Karpas-422 (cell line): Measurements from ENCODE around the gene RAB44. TPM values are rescaled to one million over a fixed set of nuclear protein-coding genes. Genes with fewer than 3 reads are reported as not detected.

Experiments
- DNase-seq: peaks from one replicate; pipeline ENCODE4 v3.0.0-alpha.2; 2015
- H2AFZ ChIP-seq: fragments of 200-600 bp; sonication (generic); 2 replicates; pipeline ENCODE4 v1.6.1; 2014; ENCODE audit warnings: antibody characterized with exemption, low read length, mixed read lengths
- H3K27ac ChIP-seq: fragments of 200-600 bp; sonication (generic); 2 replicates; pipeline ENCODE4 v1.5.1; 2014; ENCODE audit warnings: mild to moderate bottlenecking, low read length, moderate library complexity
- H3K27me3 ChIP-seq: fragments of 200-600 bp; sonication (generic); 2 replicates; pipeline ENCODE4 v1.6.1; 2014; ENCODE audit warnings: low read length, mixed read lengths
- H3K36me3 ChIP-seq: fragments of 200-600 bp; sonication (generic); 2 replicates; pipeline ENCODE4 v1.6.1; 2014; ENCODE audit warnings: low read length, mixed read lengths; ENCODE audit not compliant: insufficient read depth
- H3K4me1 ChIP-seq: fragments of 200-600 bp; sonication (generic); 2 replicates; pipeline ENCODE4 v1.6.1; 2014; ENCODE audit warnings: mild to moderate bottlenecking, low read length, mixed read lengths
- H3K4me2 ChIP-seq: fragments of 200-600 bp; sonication (generic); 2 replicates; pipeline ENCODE4 v1.6.1; 2014; ENCODE audit warnings: low read length, low read depth, mild to moderate bottlenecking; ENCODE audit not compliant: poor library complexity, severe bottlenecking
- H3K4me3 ChIP-seq: fragments of 200-600 bp; sonication (generic); 2 replicates; pipeline ENCODE4 v1.5.1; 2014; ENCODE audit warnings: mild to moderate bottlenecking, antibody characterized with exemption, low read length, mixed read lengths
- H3K79me2 ChIP-seq: fragments of 200-600 bp; sonication (generic); 2 replicates; pipeline ENCODE4 v1.6.1; 2014; ENCODE audit warnings: mild to moderate bottlenecking, low read length, mixed read lengths
- H3K9ac ChIP-seq: fragments of 200-600 bp; sonication (generic); 2 replicates; pipeline ENCODE4 v1.6.0; 2014; ENCODE audit warnings: low read length
- H3K9me2 ChIP-seq: fragments of 200-600 bp; sonication (generic), shearing (Covaris generic); replicated peaks from 2 replicates; pipeline ENCODE4 v1.6.0; 2014; ENCODE audit warnings: mild to moderate bottlenecking, low read length, moderate library complexity; ENCODE audit not compliant: insufficient read depth
- H3K9me3 ChIP-seq: fragments of 300-700, 200-600 bp; sonication (generic); 2 replicates; pipeline ENCODE4 v1.6.1; 2014; ENCODE audit warnings: low read length, mixed read lengths
- H4K20me1 ChIP-seq: fragments of 200-600 bp; sonication (generic); 2 replicates; pipeline ENCODE4 v1.6.1; 2014; ENCODE audit warnings: mild to moderate bottlenecking, antibody characterized with exemption, low read length, low read depth; ENCODE audit not compliant: insufficient read depth
- total RNA-seq: library from RNA; depleted of rRNA; stranded (reverse); fragments of >200 nt; shearing (Covaris generic); gene quantifications from 2 replicates; pipeline ENCODE4 v1.2.3, GENCODE V29; 2014; ENCODE audit warnings: low replicate concordance

Gene RAB44
- total RNA-seq, 1 experiment from 2014 or later, result not detected

DNA sequence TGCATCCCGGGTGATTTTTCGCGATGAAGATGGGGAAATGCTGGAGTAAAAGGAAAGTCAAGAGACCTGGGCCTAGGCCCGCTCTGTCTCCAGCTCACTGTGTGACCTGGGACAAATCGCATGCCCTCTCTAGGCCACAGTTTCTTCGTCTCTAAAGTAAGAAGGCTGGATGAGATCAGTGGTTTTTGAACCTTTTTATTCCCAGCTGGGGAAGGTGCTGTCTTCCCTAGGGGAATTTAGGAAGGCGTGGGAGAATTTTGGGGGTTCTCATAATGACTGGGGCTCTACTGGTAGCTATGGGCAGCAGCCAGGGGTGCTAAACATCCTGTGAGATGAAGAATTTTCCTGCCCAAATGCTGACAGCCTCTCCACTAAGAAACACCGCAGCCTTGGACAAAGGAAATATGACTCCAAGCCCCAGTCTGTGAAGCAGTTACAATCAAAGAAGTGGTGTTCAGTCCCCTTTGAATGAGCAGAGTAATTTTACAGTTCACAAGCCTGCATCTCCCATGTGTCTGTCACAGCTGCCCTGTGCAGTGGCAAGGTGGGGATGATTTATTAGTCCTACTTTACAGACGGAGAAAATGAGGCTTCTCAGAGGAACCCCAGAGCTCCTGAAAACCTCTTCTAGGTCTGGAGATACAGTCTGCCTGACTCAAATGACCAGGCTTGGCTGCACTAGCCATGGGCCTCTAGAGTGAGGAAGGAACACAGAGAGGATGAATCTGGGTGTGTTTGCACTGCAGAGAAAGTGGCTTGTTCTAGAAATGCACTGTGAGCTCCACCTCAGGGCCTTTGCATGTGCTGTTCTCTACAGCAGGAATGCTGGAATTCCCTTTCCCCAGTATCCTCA is 57.2 kb downstream of the RAB44 start:
- Histone ChIP-seq H4K20me1 (no peaks in the 10 kb centered on the region), H3K4me3 (no peak overlapping the region), H3K4me2 (no peak overlapping the region), H2AFZ (no peak overlapping the region), H3K4me1 (peaks cover 65% of the 10 kb centered on the region), H3K27me3 (no peaks in the 10 kb centered on the region), H3K36me3 (no peaks in the 10 kb centered on the region), H3K9ac (no peak overlapping the region), H3K9me2 (no peaks in the 10 kb centered on the region), H3K9me3 (no peaks in the 10 kb centered on the region), H3K79me2 (no peaks in the 10 kb centered on the region), H3K27ac (no peak overlapping the region)
- DNase-seq, result no peak

DNA sequence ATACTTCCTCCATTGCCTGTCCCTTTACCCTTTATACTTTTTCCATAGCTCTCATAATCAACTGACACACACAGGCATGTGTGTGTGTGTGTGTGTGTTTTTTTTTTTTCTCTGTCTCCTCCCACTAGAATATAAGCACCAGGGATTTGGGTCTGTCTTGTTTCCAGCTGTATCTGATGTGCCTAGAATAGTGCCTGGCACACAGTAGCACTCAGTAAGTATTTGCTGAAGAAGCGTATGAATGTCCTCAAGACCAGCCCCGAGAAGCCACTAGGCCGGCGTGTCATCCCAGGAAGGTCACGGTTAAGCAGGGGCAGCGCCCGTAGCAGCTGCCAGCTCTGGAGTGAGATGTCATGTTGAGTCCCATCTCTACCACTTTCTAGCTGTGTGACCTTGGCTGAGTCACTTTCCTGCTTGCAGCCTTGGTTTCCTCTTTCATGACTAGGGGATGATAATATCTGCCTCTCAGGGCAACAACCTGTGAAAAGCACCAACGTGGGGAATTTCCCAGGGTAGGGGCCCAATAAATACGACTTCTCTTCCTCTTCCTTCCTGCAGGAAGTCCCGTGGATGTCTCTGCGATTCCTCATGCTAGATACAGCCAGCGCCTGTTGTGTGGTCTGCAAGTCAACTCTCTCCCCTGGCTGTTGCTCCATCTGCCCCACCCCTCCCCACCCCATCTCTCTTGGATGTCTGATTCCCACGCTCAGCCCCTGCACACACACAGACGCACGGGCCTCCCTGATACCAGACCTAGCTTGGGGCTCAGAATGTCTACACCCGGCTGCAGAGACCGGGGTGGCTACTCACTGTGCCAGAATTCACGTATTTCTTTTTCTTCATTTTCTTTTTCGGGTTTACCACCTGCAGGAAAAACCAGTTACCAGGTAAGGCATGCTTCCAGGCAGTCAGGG is 58.1 kb downstream of the RAB44 start:
- Histone ChIP-seq H3K9ac (no peak overlapping the region), H4K20me1 (no peaks in the 10 kb centered on the region), H3K27ac (no peak overlapping the region), H3K4me3 (no peak overlapping the region), H3K36me3 (no peaks in the 10 kb centered on the region), H3K9me2 (no peaks in the 10 kb centered on the region), H3K4me1 (peaks cover 65% of the 10 kb centered on the region), H3K27me3 (no peaks in the 10 kb centered on the region), H3K9me3 (no peaks in the 10 kb centered on the region), H2AFZ (no peak overlapping the region), H3K79me2 (no peaks in the 10 kb centered on the region), H3K4me2 (no peak overlapping the region)
- no peak for DNase-seq

DNA sequence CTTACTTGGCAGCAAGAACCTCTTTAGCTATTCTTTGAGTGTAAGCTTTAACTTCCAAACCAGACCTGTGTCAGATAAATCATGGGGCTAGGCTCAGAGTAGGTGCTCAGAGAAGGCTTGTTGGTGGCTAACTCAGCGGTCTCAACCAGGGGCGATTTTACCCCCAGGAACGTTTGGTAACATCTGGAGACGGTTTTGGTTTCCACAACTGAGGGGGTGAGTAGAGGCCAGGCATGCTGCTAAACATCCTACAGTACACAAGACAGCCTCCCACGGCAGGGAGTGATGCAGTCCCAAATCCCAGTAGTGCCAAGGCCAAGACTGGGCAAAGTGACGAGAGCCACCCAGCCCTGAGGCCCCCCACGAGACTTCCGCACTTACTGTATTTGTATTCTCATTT is 59.2 kb downstream of the RAB44 start:
- Histone ChIP-seq H3K4me2 (peak overlapping the region; percentile 59), H3K9ac (peak overlapping the region; percentile 22; the same call in 1 of the 2 replicates), H3K27me3 (no peaks in the 10 kb centered on the region), H3K79me2 (no peaks in the 10 kb centered on the region), H3K36me3 (no peaks in the 10 kb centered on the region), H4K20me1 (no peaks in the 10 kb centered on the region), H3K9me3 (no peaks in the 10 kb centered on the region), H2AFZ (no peak overlapping the region), H3K9me2 (no peaks in the 10 kb centered on the region), H3K4me3 (peak overlapping the region; percentile 38; the same call in 1 of the 2 replicates), H3K27ac (no peak overlapping the region), H3K4me1 (peaks cover 65% of the 10 kb centered on the region)
- DNase-seq, result no peak

DNA sequence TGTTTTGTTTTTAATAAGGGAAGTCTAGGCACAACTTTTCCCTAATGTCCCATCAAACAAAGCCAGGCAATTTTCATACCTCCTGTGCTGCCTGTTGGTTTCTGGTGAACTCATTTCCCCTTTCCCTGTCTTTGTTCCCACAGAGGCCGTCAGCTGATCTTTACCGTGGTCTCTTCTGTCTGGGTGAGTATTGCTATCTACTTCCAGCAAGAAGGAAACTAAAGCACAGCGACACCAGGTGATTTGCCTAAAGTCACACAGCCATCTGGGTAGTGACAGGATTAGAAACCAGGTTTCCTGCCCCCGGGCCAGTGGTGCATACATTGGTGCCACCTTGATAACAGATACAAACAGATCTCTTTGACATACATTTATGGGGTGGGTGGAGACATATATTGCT is 59.6 kb downstream of the RAB44 start:
- Histone ChIP-seq H3K4me2 (peak overlapping the region; percentile 59), H4K20me1 (no peaks in the 10 kb centered on the region), H3K27ac (no peak overlapping the region; the same call in 1 of the 2 replicates), H3K9me3 (no peaks in the 10 kb centered on the region), H3K4me1 (peaks cover 65% of the 10 kb centered on the region), H3K27me3 (no peaks in the 10 kb centered on the region), H3K9ac (peak overlapping the region; percentile 22; the same call in 1 of the 2 replicates), H3K4me3 (peak overlapping the region; percentile 38; the same call in 1 of the 2 replicates), H3K9me2 (no peaks in the 10 kb centered on the region), H3K36me3 (no peaks in the 10 kb centered on the region), H3K79me2 (no peaks in the 10 kb centered on the region), H2AFZ (no peak overlapping the region)
- peak; percentile 85 for DNase-seq

DNA sequence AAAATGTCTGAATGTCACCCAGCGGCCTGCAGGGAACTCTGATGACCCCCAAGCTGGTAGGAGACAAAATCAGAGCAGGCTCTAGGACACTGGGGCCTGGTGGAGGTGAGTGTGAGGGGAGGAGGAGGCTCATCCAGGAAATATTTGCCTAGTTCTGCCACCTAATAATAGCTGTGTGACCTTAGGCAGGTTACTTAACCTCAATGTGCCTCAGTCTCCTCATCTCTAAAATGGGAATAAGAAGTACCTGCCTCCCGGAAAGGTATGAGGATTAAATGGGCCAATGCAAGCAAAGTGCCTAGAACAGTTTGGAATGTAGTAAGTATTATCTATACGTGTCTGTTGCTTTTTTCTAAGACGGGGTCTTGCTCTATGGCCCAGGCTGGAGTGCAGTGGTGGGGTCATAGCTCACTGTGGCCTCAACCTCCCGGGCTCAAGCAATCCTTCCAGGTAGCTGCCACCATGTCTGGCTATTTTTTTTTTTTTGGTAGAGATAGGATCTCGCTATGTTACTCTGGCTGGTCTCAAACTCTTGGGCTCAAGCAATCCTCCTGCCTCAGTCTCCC is 60.4 kb downstream of the RAB44 start:
- H3K27ac ChIP-seq, result no peak overlapping the region
- no peaks in the 10 kb centered on the region for H3K27me3 ChIP-seq
- no peak for DNase-seq
- H3K4me3 ChIP-seq, result no peak overlapping the region
- no peaks in the 10 kb centered on the region for H3K9me2 ChIP-seq
- H3K9me3 ChIP-seq, result no peaks in the 10 kb centered on the region
- H3K36me3 ChIP-seq, result no peaks in the 10 kb centered on the region
- H4K20me1 ChIP-seq, result no peaks in the 10 kb centered on the region
- H3K4me2 ChIP-seq, result peak overlapping the region; percentile 59
- 0 out of 2 replicates have a peak overlapping the region, but pooled peaks have one; percentile 2 for H3K9ac ChIP-seq
- H3K4me1 ChIP-seq, result peaks cover 57% of the 10 kb centered on the region
- H2AFZ ChIP-seq, result no peak overlapping the region
- no peaks in the 10 kb centered on the region for H3K79me2 ChIP-seq

DNA sequence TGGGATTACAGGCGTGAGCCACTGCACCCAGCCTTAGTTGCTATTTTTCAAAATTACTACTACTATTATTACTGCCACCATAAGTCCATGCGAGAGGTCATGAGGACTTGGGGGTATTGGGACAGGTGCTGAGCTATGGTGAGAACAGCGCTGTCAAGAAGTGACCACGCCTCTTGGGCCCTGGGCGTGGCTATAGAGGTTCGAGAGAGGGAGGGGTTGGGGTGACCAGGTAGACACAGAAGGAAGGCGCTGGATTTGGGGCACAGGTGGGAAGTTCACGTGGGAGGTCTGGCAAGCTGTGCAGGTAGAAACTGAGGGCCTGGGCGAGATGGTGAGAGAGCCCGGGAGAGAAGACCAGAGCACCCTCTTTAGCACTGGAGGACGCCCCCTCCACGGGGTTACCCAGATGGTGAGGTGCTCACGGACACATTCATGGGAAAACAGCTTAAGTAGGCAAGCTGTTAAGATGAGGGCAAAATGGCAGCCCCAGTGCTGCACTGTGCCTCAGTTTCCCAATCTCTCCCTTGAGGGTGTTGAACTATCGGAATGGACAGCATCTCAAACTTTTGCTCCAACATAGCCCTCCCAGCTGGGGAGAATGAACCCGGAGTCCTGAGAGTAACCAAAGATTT is 61.0 kb downstream of the RAB44 start:
- Histone ChIP-seq H3K9me2 (no peaks in the 10 kb centered on the region), H3K79me2 (no peaks in the 10 kb centered on the region), H3K4me2 (no peak overlapping the region), H3K4me1 (peaks cover 51% of the 10 kb centered on the region), H3K27me3 (no peaks in the 10 kb centered on the region), H3K9ac (no peak overlapping the region), H2AFZ (no peak overlapping the region), H3K4me3 (no peak overlapping the region), H3K27ac (no peak overlapping the region), H4K20me1 (no peaks in the 10 kb centered on the region), H3K9me3 (no peaks in the 10 kb centered on the region), H3K36me3 (no peaks in the 10 kb centered on the region)
- peak; percentile 61 for DNase-seq

DNA sequence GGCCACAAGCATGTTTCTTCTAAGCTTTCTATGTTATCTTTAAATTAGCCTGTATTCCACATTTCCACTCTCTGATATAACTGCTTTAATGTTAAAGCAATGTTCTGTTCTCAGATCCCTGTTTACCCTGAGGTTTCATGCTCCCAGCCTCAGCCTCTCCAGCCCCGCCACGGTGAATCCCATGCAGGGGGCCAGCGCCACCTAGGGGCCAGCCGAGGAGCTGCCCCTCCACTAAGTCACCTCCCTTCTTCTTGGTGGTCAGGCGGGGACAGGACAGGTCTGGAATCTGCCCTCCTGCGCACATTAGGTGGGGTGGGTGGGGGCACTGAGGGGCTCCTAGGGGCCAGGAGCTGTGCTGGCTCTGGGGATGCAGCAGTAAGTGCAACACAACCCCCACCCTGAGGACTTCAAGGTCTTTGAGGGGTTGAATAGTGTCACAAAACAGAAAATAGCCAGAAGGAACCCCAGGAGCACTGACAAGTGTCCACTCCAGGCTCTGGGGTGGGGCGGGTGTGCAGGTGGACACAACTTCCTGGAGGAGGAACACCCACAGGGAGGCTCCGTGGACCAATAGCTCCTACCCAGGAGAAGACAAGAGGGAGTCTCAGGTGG is 61.6 kb downstream of the RAB44 start:
- Histone ChIP-seq H3K9me3 (no peaks in the 10 kb centered on the region), H3K9me2 (no peaks in the 10 kb centered on the region), H3K4me1 (peaks cover 45% of the 10 kb centered on the region), H3K27me3 (no peaks in the 10 kb centered on the region), H4K20me1 (no peaks in the 10 kb centered on the region), H3K9ac (no peak overlapping the region), H3K27ac (no peak overlapping the region), H2AFZ (no peak overlapping the region), H3K79me2 (no peaks in the 10 kb centered on the region), H3K4me3 (no peak overlapping the region), H3K4me2 (no peak overlapping the region), H3K36me3 (no peaks in the 10 kb centered on the region)
- peak; percentile 90 for DNase-seq
